CD4-positive, alpha-beta memory T cell (primary cell): Measurements from ENCODE around the gene TXN2. TPM values are rescaled to one million over a fixed set of nuclear protein-coding genes. Genes with fewer than 3 reads are reported as not detected.

Experiments used
- CTCF ChIA-PET: fragments of 350-600 bp; sonication (Branson Sonifier 250); formaldehyde crosslinking; loops from one replicate; lab custom pipeline; 2021; ENCODE audit warnings: inconsistent platforms; ENCODE audit not compliant: partially characterized antibody; lab: Charles Lee
- POLR2A ChIA-PET: fragments of 350-600 bp; sonication (Branson Sonifier 250); formaldehyde crosslinking; loops from one replicate; lab custom pipeline; 2021; ENCODE audit not compliant: partially characterized antibody; lab: Charles Lee
- DNase-seq, 5 donors: peaks; one replicate each; pipeline versions ENCODE4 v3.0.0 to v3.0.0-alpha.2; 2020 to 2022; ENCODE audit warnings: mixed read lengths in 1 of 5
- H3K27ac ChIP-seq: one replicate; pipeline ENCODE4 v1.7.0; 2013; ENCODE audit warnings: low read depth, low read length
- H3K27me3 ChIP-seq: 2 replicates; pipeline ENCODE4 v1.7.0; 2013; ENCODE audit warnings: mild to moderate bottlenecking, low read length, moderate library complexity; ENCODE audit not compliant: insufficient read depth
- H3K36me3 ChIP-seq: 2 replicates; pipeline ENCODE4 v1.7.0; 2013; ENCODE audit warnings: mild to moderate bottlenecking, low read length, moderate library complexity; ENCODE audit not compliant: insufficient read depth
- H3K4me1 ChIP-seq: 2 replicates; pipeline ENCODE4 v1.7.0; 2013; ENCODE audit warnings: mild to moderate bottlenecking, low read length, moderate library complexity; ENCODE audit not compliant: insufficient read depth
- H3K4me3 ChIP-seq, 2 donors: one replicate each; pipeline ENCODE4 v1.7.0; 2013; ENCODE audit warnings: low read length in 2 of 2, mild to moderate bottlenecking in 1 of 2
- H3K9me3 ChIP-seq, 2 donors: one replicate each; pipeline ENCODE4 v1.7.0; 2013; ENCODE audit warnings: low read length in 2 of 2, control low read depth in 1 of 2; ENCODE audit not compliant: control insufficient read depth in 1 of 2
- H3K27ac Mint-ChIP-seq, 7 donors: one replicate each; pipeline ENCODE4 v1.8.0; 2020 to 2021; ENCODE audit warnings: mixed read lengths in 7 of 7, mild to moderate bottlenecking in 6 of 7, inconsistent platforms in 3 of 7, moderate library complexity in 3 of 7
- H3K27me3 Mint-ChIP-seq, 2 donors: one replicate each; pipeline ENCODE4 v1.8.0; 2020 to 2021; ENCODE audit warnings: mixed read lengths in 2 of 2
- H3K36me3 Mint-ChIP-seq, 2 donors: one replicate each; pipeline ENCODE4 v1.8.0; 2020 to 2021; ENCODE audit warnings: mixed read lengths in 2 of 2, inconsistent platforms in 1 of 2, mild to moderate bottlenecking in 1 of 2
- H3K4me1 Mint-ChIP-seq, 4 donors: one replicate each; pipeline ENCODE4 v1.8.0; 2020 to 2021; ENCODE audit warnings: mixed read lengths in 4 of 4, mild to moderate bottlenecking in 1 of 4
- H3K4me3 Mint-ChIP-seq, 8 donors: one replicate each; pipeline ENCODE4 v1.8.0; 2020 to 2021; ENCODE audit warnings: mixed read lengths in 8 of 8, mild to moderate bottlenecking in 7 of 8, moderate library complexity in 6 of 8, inconsistent platforms in 3 of 8
- H3K9me3 Mint-ChIP-seq, 8 donors: one replicate each; pipeline ENCODE4 v1.8.0; 2020 to 2021; ENCODE audit warnings: mixed read lengths in 8 of 8, mild to moderate bottlenecking in 5 of 8, inconsistent platforms in 3 of 8, moderate library complexity in 1 of 8
- intact Hi-C: fragments of 100-400 bp; cut with micrococcal nuclease; formaldehyde crosslinking; loops from one replicate; pipeline ENCODE4 v1.15.1; 2023
- polyA plus RNA-seq, 2 donors: library from polyadenylated mRNA; unstranded; fragments of 300-500 nt; fragmentation: Illumina TruSeq; gene quantifications; one replicate each; pipeline ENCODE4 v1.2.3, GENCODE V29; 2021
- total RNA-seq, 2 experiments: library from RNA; stranded (reverse); gene quantifications; one replicate each; pipeline ENCODE4 v1.2.3, GENCODE V29; 2021

TXN2 gene
- total and polyA plus RNA-seq, 4 experiments from 2014 or later: 33.5 to 148 (median 68.6) TPM

DNA sequence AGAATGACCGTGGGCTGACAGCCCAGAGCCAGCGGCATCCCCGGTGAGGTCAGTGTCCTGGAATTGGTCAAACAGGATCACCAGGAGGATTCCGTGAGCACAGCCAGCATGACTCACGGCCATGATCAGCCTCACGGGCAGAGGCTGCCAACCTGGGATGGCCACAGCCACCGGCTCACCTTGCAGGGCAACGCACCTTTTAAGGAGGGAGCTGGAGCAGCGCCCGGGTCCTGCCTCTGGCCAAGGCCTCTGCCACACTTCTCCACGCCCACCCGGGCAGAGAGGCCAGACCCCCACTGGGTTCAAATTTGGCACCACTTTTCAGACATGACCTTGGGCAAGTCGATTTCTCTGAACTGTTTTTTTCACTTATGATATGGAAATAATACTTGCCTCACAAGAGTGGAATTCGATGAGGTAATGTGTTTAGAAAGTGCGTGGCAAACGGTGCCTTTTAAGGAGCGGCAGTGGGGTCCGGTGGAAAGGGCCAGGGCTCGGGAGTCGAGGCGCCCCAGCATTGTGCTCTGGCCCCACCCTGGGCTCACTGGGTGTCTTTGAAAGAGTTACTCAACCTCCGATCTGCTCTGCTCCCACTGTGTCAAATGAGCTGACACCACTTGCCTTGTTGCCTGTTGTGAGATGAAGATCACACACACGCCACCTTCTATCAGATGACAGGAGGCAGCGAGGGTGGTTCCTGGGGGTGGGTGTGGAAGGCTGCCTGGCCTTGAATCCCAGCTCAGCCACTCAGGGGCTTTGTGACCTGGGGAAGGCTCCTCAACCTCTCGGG lies 16.0 kb downstream of the TXN2 start:
- intact Hi-C loops: no loop called here
- POLR2A ChIA-PET: interaction anchor here (1.7 to 1.8 kb wide), 2 partner anchors 17 to 134 kb away, joined by 5 to 9 read pairs; partner anchors contain the start of gene TXN2
- H3K4me3 ChIP-seq: no peak overlapping the region

DNA sequence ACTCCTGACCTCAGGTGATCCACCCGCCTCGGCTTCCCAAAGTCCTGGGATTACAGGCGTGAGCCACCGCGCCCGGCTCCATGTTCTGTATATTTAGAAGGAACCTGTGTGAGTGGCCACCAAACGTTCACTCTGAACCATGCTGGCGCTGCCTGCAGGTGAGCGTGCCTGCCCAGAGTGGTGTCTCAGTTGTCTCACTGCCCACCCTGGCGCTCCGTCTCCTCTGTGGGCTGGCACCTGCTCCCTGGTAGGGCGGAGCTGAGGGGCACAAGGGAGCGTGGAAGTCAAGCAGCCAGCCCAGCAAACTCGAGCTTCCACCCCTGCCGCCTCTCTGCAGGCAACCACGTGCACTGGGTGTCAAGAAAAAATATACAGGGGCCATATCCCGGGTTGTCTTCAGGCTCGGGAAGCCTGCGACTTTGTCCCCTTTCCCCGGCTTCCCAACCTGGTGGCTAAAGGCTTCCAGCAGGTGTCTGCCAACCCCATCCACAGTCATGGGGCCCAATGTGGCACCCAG lies 16.7 kb downstream of the TXN2 start:
- intact Hi-C loops: no loop called here
- no peak for DNase-seq
- ChIA-PET POLR2A (interaction anchor here (1.4 to 1.6 kb wide), 2 partner anchors 9 to 77 kb away, joined by 4 read pairs; partner anchors contain the start of gene MYH9), CTCF (no interaction called here)
- no peaks in the 10 kb centered on the region for H3K9me3 ChIP-seq
- no peaks in the 10 kb centered on the region for H3K9me3 Mint-ChIP-seq
- H3K4me3 ChIP-seq: no peak overlapping the region
- peaks cover 10% of the 10 kb centered on the region for H3K4me1 ChIP-seq
- H3K27me3 ChIP-seq: no peaks in the 10 kb centered on the region
- no peaks in the 10 kb centered on the region for H3K36me3 ChIP-seq
- H3K27ac Mint-ChIP-seq: peak overlapping the region in 1 of 7 donors; percentile 15
- peaks cover 5 to 16% (median 10%) of the 10 kb centered on the region in 4 donors for H3K4me1 Mint-ChIP-seq
- H3K27ac ChIP-seq: no peak overlapping the region
- no peaks in the 10 kb centered on the region for H3K27me3 Mint-ChIP-seq
- H3K4me3 Mint-ChIP-seq: no peak overlapping the region
- H3K36me3 Mint-ChIP-seq: no peaks in the 10 kb centered on the region

More for the DNA sequence above, 16.0 kb downstream of the TXN2 start:
- Mint-ChIP-seq H3K4me3 (no peak overlapping the region), H3K27ac (peak overlapping the region in 4 of 7 donors; percentile 15 to 70 (median 66)), H3K36me3 (peaks cover 0 to 3% of the 10 kb centered on the region in 2 donors), H3K9me3 (no peaks in the 10 kb centered on the region), H3K4me1 (peaks cover 11 to 23% (median 15%) of the 10 kb centered on the region in 4 donors), H3K27me3 (no peaks in the 10 kb centered on the region)
- H3K27ac ChIP-seq: no peak overlapping the region
- no peaks in the 10 kb centered on the region for H3K9me3 ChIP-seq
- CTCF ChIA-PET: interaction anchor here (10.0 kb wide), 1 partner anchor 165 kb away, joined by 204 read pairs; no protein-coding TSS in a partner anchor
- H3K4me1 ChIP-seq: peaks cover 16% of the 10 kb centered on the region
- no peaks in the 10 kb centered on the region for H3K27me3 ChIP-seq
- no peaks in the 10 kb centered on the region for H3K36me3 ChIP-seq
- DNase-seq: no peak

DNA sequence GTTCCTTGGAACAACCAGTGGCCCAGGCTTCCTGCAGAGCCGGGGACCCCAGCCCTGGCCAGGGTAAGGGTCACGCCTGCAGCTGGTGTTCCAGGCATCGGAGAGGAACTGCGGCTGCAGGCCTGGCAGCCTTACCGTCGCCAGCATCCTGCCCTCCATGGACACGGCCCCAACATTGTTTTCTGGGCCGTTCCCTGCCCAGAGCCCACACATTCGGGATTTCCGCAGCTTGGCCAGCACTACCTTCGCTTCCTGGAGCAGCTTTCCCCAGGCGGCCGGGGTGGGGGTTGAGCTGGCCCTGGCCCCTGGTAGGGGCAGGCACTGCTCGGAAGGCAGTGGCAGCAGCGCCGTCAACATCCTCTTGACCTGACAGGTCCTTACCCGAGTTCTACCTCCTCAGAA lies 17.7 kb downstream of the TXN2 start:
- Histone ChIP-seq H3K27me3 (no peaks in the 10 kb centered on the region), H3K27ac (no peak overlapping the region), H3K4me3 (no peak overlapping the region), H3K9me3 (no peaks in the 10 kb centered on the region), H3K4me1 (peaks cover 8% of the 10 kb centered on the region), H3K36me3 (no peaks in the 10 kb centered on the region)
- ChIA-PET POLR2A (interaction anchor here (1.4 to 2.0 kb wide), 4 partner anchors 8 to 162 kb away, joined by 3 to 5 read pairs (median 4); partner anchors contain the start of genes MYH9 and TXN2), CTCF (interaction anchor here (1.1 kb wide), 1 partner anchor 9 kb away, joined by 3 read pairs; no protein-coding TSS in a partner anchor)
- no peaks in the 10 kb centered on the region for H3K9me3 Mint-ChIP-seq
- H3K4me3 Mint-ChIP-seq: no peak overlapping the region
- H3K36me3 Mint-ChIP-seq: no peaks in the 10 kb centered on the region
- H3K27ac Mint-ChIP-seq: no peak overlapping the region
- no peaks in the 10 kb centered on the region for H3K27me3 Mint-ChIP-seq
- no peak for DNase-seq
- H3K4me1 Mint-ChIP-seq: peaks cover 5 to 16% (median 9%) of the 10 kb centered on the region in 4 donors
- intact Hi-C loops: no loop called here

DNA sequence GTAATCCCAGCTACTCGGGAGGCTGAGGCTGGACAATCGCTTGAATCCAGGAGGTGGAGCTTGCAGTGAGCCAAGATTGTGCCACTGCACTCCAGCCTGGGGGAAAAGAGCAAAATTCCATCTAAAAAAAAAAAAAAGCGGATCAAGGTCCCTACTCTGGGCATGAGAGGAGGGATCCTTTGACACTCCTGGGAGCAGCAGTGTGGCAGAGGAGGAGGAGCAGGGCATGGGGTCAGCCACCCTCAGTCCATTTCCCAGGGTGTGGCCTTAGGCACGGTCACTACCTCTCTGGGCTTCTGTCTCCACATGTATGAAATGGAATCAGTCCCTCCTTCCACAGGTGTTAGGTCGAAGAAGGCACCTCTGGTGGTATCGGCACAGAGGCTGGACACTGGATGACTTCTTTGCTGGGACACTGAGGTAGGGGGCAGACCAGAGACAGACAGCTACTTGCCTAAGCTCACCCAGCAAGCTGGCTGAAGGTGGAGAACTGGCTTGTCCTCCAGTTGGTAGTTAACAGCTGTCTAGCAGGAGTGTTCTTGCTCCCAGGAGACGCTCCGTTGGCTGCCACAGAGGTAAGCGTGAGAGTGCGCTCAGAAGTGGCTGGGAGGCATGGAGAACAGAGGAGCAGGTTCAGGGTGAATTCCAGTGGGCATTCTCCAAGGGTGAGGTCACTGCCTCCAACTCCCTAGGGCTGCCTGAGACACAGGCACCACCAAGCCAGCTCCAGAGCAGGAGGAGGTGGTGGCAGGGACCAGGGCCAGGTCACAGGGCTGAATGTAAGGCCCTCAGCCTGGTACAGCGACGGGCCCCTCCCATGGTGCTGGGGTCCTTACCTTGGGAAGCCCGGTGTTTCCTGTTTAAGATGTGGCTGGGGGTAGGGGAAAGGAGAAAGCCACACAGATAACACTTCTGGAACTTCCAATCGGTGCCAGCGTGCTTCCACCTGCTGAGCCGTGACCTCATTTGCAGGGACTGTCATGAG lies 19.5 kb downstream of the TXN2 start:
- no peak overlapping the region for H3K4me3 ChIP-seq
- Mint-ChIP-seq H3K9me3 (no peaks in the 10 kb centered on the region), H3K4me1 (peaks cover 4 to 6% (median 5%) of the 10 kb centered on the region in 4 donors), H3K4me3 (no peak overlapping the region), H3K27me3 (no peaks in the 10 kb centered on the region), H3K36me3 (no peaks in the 10 kb centered on the region), H3K27ac (peak overlapping the region in 2 of 7 donors; percentile 11 to 32)
- H3K27me3 ChIP-seq: no peaks in the 10 kb centered on the region
- no peak for DNase-seq
- H3K9me3 ChIP-seq: no peaks in the 10 kb centered on the region
- no peaks in the 10 kb centered on the region for H3K36me3 ChIP-seq
- ChIA-PET POLR2A (interaction anchor here (1.2 to 2.0 kb wide), 2 partner anchors 127 to 160 kb away, joined by 3 to 5 read pairs; no protein-coding TSS in a partner anchor), CTCF (no interaction called here)
- intact Hi-C loops: no loop called here
- no peak overlapping the region for H3K27ac ChIP-seq
- H3K4me1 ChIP-seq: peaks cover 2% of the 10 kb centered on the region

DNA sequence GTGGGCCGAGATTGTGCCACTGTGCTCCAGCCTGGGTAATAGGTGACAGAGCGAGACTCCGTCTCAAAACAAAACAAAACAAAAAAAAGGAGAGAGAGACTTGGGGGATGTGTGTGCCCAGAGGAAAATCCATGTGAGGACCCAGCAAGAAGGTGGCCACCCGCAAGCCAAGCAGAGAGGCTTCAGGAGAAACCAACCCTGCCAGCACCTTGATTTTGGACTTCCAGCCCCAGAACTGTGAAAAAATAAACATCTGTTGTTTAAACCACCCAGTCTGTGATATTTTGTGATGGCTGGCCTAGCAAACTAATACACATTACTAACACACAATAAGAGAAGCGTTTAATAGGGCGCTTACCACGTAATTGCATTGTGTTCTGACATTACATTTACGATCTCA lies 21.2 kb downstream of the TXN2 start:
- no peak overlapping the region for H3K4me3 Mint-ChIP-seq
- H3K9me3 Mint-ChIP-seq: no peaks in the 10 kb centered on the region
- CTCF ChIA-PET: no interaction called here
- H3K4me1 ChIP-seq: peaks cover 9% of the 10 kb centered on the region
- H3K27ac ChIP-seq: no peak overlapping the region
- H3K36me3 ChIP-seq: no peaks in the 10 kb centered on the region
- peaks cover 11 to 14% (median 13%) of the 10 kb centered on the region in 4 donors for H3K4me1 Mint-ChIP-seq
- no peaks in the 10 kb centered on the region for H3K9me3 ChIP-seq
- H3K27ac Mint-ChIP-seq: peak overlapping the region in 2 of 7 donors; percentile 14 to 18
- no peak for DNase-seq
- intact Hi-C loops: no loop called here
- no peaks in the 10 kb centered on the region for H3K27me3 ChIP-seq
- POLR2A ChIA-PET: no interaction called here
- no peaks in the 10 kb centered on the region for H3K36me3 Mint-ChIP-seq
- no peaks in the 10 kb centered on the region for H3K27me3 Mint-ChIP-seq
- H3K4me3 ChIP-seq: no peak overlapping the region

DNA sequence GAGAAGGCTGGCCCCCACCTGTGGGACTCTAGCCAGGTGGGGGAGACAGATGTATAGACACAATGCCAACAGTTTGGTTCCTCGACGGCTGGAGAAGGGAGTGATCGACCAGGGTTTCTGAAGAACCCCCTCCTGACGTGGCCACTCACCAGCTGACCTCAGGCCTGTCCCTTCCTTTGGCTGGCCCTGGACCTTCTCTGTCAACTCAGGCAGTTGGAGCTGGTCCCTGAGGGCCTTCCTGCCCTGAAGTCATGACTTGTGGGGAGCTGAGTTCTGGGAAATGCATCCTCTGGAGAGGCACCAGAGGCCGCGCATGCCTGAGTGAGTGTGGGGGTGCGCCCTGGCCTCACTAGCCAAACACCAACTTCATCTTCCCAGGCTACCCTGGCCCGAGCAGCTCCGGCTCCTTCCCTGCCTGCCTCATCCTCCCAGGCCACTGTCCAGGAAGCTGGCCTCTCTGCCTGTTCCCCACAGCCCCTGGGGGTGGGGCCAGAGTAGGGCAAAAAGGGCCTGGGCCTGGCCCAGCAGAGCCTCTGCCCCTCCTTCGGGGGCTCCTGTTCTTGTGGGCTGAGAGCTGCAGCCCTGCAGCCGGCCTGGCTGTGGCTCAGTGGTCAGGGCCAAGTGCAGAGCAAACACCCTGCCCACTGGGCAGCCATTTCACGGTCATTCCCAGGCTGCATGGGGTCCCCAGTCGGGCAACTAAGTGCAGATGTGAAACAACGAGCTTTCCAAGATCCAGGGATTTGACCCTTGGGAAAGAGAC lies 23.6 kb downstream of the TXN2 start:
- no peak for DNase-seq
- Histone ChIP-seq H3K36me3 (no peaks in the 10 kb centered on the region), H3K9me3 (no peaks in the 10 kb centered on the region), H3K27me3 (no peaks in the 10 kb centered on the region), H3K27ac (no peak overlapping the region), H3K4me1 (peaks cover 29% of the 10 kb centered on the region), H3K4me3 (no peak overlapping the region)
- intact Hi-C loops: no loop called here
- ChIA-PET POLR2A (interaction anchor here (0.7 to 1.1 kb wide), 3 partner anchors 10 to 73 kb away, joined by 3 to 6 read pairs (median 3); no protein-coding TSS in a partner anchor), CTCF (interaction anchor here (0.6 to 1.3 kb wide), 4 partner anchors 13 to 70 kb away, joined by 3 to 4 read pairs (median 3); partner anchors contain the start of gene MYH9)
- Mint-ChIP-seq H3K27me3 (no peaks in the 10 kb centered on the region), H3K4me1 (peaks cover 18 to 27% (median 24%) of the 10 kb centered on the region in 4 donors), H3K4me3 (no peak overlapping the region), H3K9me3 (no peaks in the 10 kb centered on the region), H3K27ac (peak overlapping the region in 5 of 7 donors; percentile 15 to 60 (median 41)), H3K36me3 (no peaks in the 10 kb centered on the region)
